Activated B cell treated with CpG ODN at 0.5 μM for 24 hours (primary cell): ENCODE measurements around the gene RNF212. TPM values are rescaled to one million over a fixed set of nuclear protein-coding genes. Genes with fewer than 3 reads are reported as not detected.

Experiments used
- ATAC-seq: fragments of 200-7000 bp; cut with Tn5 transposase; one replicate; pipeline ENCODE4 v1.10.0; 2021; ENCODE audit warnings: low read depth, mild to moderate bottlenecking, moderate library complexity
- CTCF ChIA-PET: fragments of 350-600 bp; sonication (Branson Sonifier 250); formaldehyde crosslinking; loops from one replicate; lab custom pipeline; 2021; ENCODE audit warnings: antibody characterized with exemption; lab: Charles Lee
- POLR2A ChIA-PET: fragments of 350-600 bp; sonication (Branson Sonifier 250); formaldehyde crosslinking; loops from one replicate; lab custom pipeline; 2021; ENCODE audit warnings: antibody characterized with exemption; lab: Charles Lee
- DNase-seq: peaks from one replicate; pipeline ENCODE4 v3.0.0; 2022
- H3K27ac Mint-ChIP-seq: one replicate; pipeline ENCODE4 v1.8.0; 2020; ENCODE audit warnings: mixed read lengths
- H3K27me3 Mint-ChIP-seq: one replicate; pipeline ENCODE4 v1.8.0; 2021; ENCODE audit warnings: mixed read lengths
- H3K36me3 Mint-ChIP-seq: one replicate; pipeline ENCODE4 v1.8.0; 2021; ENCODE audit warnings: low read depth, mixed read lengths
- H3K4me1 Mint-ChIP-seq: one replicate; pipeline ENCODE4 v1.8.0; 2021; ENCODE audit warnings: mixed read lengths
- H3K4me3 Mint-ChIP-seq: one replicate; pipeline ENCODE4 v1.8.0; 2020; ENCODE audit warnings: mild to moderate bottlenecking, mixed read lengths
- H3K9me3 Mint-ChIP-seq: one replicate; pipeline ENCODE4 v1.8.0; 2020; ENCODE audit warnings: mixed read lengths
- CTCF ChIP-seq: fragments of 200-600 bp; IDR thresholded peaks from one replicate; pipeline ENCODE4 v1.8.0; 2022; ENCODE audit warnings: antibody characterized with exemption, mild to moderate bottlenecking
- intact Hi-C: fragments of 100-400 bp; cut with micrococcal nuclease; formaldehyde crosslinking; loops from one replicate; pipeline ENCODE4 v1.15.1; 2024
- total RNA-seq: library from RNA; stranded (reverse); gene quantifications from 2 replicates; pipeline ENCODE4 v1.2.3, GENCODE V29; 2022

Gene RNF212
- total RNA-seq, 1 donor from 2014 or later, result 2.4 TPM

DNA sequence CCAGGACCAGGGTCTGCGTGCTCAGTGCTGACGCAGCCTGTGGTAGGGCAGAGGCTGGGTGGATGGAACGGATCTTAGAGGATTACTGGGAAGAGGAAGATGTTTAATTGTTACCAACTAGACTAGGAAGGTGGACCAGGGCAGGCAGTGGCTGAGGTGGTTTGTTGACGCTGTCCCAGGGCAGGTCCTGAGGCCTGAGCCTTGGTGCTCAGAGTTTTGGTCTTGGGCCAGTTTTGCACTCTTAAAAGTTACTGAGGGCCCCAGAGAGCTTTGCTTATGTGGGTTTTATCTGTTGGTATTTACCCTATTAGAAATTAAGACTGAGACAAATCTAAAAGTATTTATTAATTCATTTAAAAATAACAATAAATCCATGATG is 20.4 kb downstream of the RNF212 start:
- no peak for TF ChIP-seq CTCF
- DNase-seq, result no peak
- ChIA-PET POLR2A (no interaction called here), CTCF (no interaction called here)
- Mint-ChIP-seq H3K36me3 (no peaks in the 10 kb centered on the region), H3K4me3 (no peak overlapping the region), H3K27me3 (peaks cover 4% of the 10 kb centered on the region), H3K4me1 (no peaks in the 10 kb centered on the region), H3K9me3 (peaks cover 12% of the 10 kb centered on the region), H3K27ac (no peak overlapping the region)
- intact Hi-C loops, result no loop called here
- no peak for ATAC-seq

GRCh38 chr4:1092026-1092982 is 21.1 kb downstream of the RNF212 start:
- CTCF ChIA-PET, result no interaction called here

GRCh38 chr4:1091561-1091995 is 21.8 kb downstream of the RNF212 start:
- Mint-ChIP-seq H3K4me3 (no peak overlapping the region), H3K9me3 (peaks cover 16% of the 10 kb centered on the region), H3K4me1 (no peaks in the 10 kb centered on the region), H3K27ac (no peak overlapping the region), H3K27me3 (peaks cover 4% of the 10 kb centered on the region), H3K36me3 (peaks cover 3% of the 10 kb centered on the region)
- ChIA-PET CTCF (no interaction called here), POLR2A (no interaction called here)
- DNase-seq (no peak), ATAC-seq (no peak)
- TF ChIP-seq CTCF, result no peak
- intact Hi-C loops, result no loop called here

More at GRCh38 chr4:1092026-1092982, 21.1 kb downstream of the RNF212 start:
- POLR2A ChIA-PET, result no interaction called here
- DNase-seq, result no peak
- no peak for TF ChIP-seq CTCF
- peaks cover 4% of the 10 kb centered on the region for H3K27me3 Mint-ChIP-seq
- peaks cover 16% of the 10 kb centered on the region for H3K9me3 Mint-ChIP-seq
- H3K36me3 Mint-ChIP-seq, result peaks cover 3% of the 10 kb centered on the region
- no peak for ATAC-seq
- no peak overlapping the region for H3K4me3 Mint-ChIP-seq
- intact Hi-C loops, result no loop called here
- no peaks in the 10 kb centered on the region for H3K4me1 Mint-ChIP-seq
- H3K27ac Mint-ChIP-seq, result no peak overlapping the region

- CTCF ChIA-PET, result no interaction called here
- intact Hi-C loops, result no loop called here
- no peak overlapping the region for H3K4me3 Mint-ChIP-seq
- no peak overlapping the region for H3K27ac Mint-ChIP-seq
- ATAC-seq (no peak), DNase-seq (no peak)
- H3K4me1 Mint-ChIP-seq, result no peaks in the 10 kb centered on the region
- TF ChIP-seq CTCF, result no peak
- H3K9me3 Mint-ChIP-seq, result peaks cover 16% of the 10 kb centered on the region
- H3K36me3 Mint-ChIP-seq, result peaks cover 3% of the 10 kb centered on the region
- peaks cover 7% of the 10 kb centered on the region for H3K27me3 Mint-ChIP-seq
- POLR2A ChIA-PET, result no interaction called here
Measured at GRCh38 chr4:1090465-1091440, 22.6 kb downstream of the RNF212 start.
